K562 (cell line): ENCODE data around the gene FSHR. TPM values are rescaled to one million over a fixed set of nuclear protein-coding genes. Genes with fewer than 3 reads are reported as not detected.

Experiments used
- ATAC-seq: fragments of 200-7000 bp; cut with Tn5 transposase; 3 replicates; pipeline ENCODE4 v1.9.1; 2020; ENCODE audit warnings: moderate library complexity
- BruUV-seq: library from RNA; stranded (reverse); fragments of 400-500 nt; replicated peaks from 2 replicates; lab custom pipeline; 2021; lab: Mats Ljungman, UMichigan
- CTCF ChIA-PET: fragments of 300-600 bp; formaldehyde crosslinking; extraction: SDS; loops from one replicate; lab custom pipeline; 2021; ENCODE audit warnings: low intra/inter-chr PET ratio; lab: Yijun Ruan, JAX
- POLR2A ChIA-PET: fragments of 300-600, 350-650 bp; sonication (Branson Sonifier 250); formaldehyde crosslinking; extraction: SDS; loops from one replicate; lab custom pipeline; 2021; ENCODE audit warnings: antibody characterized with exemption, inconsistent platforms; lab: Yijun Ruan, JAX
- DNase-seq, 4 experiments: peaks; one replicate each; pipeline versions ENCODE4 v3.0.0 to v3.0.0-alpha.2; 2011 to 2018; ENCODE audit warnings: low spot score in 3 of 4, mixed read lengths in 3 of 4; ENCODE audit errors: extremely low read depth in 1 of 4
- FAIRE-seq: peaks from 2 replicates; lab custom pipeline; 2011; peaks lifted over from hg19 to GRCh38; lab: Jason Lieb, UNC
- H2AFZ ChIP-seq: 2 replicates; pipeline ENCODE4 v1.6.0; 2011; ENCODE audit warnings: low read depth, low read length, control low read depth, inconsistent platforms
- H3K27ac ChIP-seq: fragments of 200-600 bp; 3 replicates; pipeline ENCODE4 v1.8.0; 2011; ENCODE audit warnings: low read depth, mild to moderate bottlenecking, control low read depth, inconsistent platforms, low read length, moderate library complexity, mixed read lengths; ENCODE audit errors: extremely low read depth
- H3K27me3 ChIP-seq, 2 experiments: fragments of 300-600 bp in 1 of 2; 2 replicates in 1 of 2; 3 replicates in 1 of 2; pipeline versions ENCODE4 v1.6.0 to v1.8.0; 2011; ENCODE audit warnings: inconsistent platforms in 2 of 2, low read length in 2 of 2, mild to moderate bottlenecking in 1 of 2, mixed read lengths in 1 of 2, moderate library complexity in 1 of 2; ENCODE audit not compliant: control insufficient read depth in 2 of 2, insufficient read depth in 2 of 2
- H3K36me3 ChIP-seq: fragments of 300-600 bp; 3 replicates; pipeline ENCODE4 v1.8.0; 2011; ENCODE audit warnings: mild to moderate bottlenecking, low read length, inconsistent platforms; ENCODE audit not compliant: control insufficient read depth, insufficient read depth
- H3K4me1 ChIP-seq, 2 experiments: fragments of 200-600 bp in 1 of 2; replicated peaks in 1 of 2; 2 replicates in 1 of 2; 3 replicates in 1 of 2; pipeline versions ENCODE4 v1.5.1 to v1.8.0; 2011; ENCODE audit warnings: inconsistent platforms in 2 of 2, low read length in 2 of 2, mild to moderate bottlenecking in 1 of 2, mixed read lengths in 1 of 2, moderate library complexity in 1 of 2; ENCODE audit not compliant: control insufficient read depth in 2 of 2, insufficient read depth in 2 of 2
- H3K4me2 ChIP-seq: 2 replicates; pipeline ENCODE4 v1.6.1; 2011; ENCODE audit warnings: low read length, control low read depth, inconsistent platforms, mixed read lengths; ENCODE audit not compliant: insufficient read depth
- H3K4me3 ChIP-seq: fragments of 200-600 bp; sonication (generic), shearing (Covaris generic); 2 replicates; pipeline ENCODE4 v1.5.1; 2016; ENCODE audit warnings: control low read depth, inconsistent platforms
- H3K79me2 ChIP-seq: fragments of 200-600 bp; 3 replicates; pipeline ENCODE4 v1.8.0; 2011; ENCODE audit warnings: low read length, inconsistent platforms; ENCODE audit not compliant: control insufficient read depth, insufficient read depth
- H3K9ac ChIP-seq, 2 experiments: 2 replicates each; pipeline versions ENCODE4 v1.6.0 to v1.6.1; 2011; ENCODE audit warnings: low read depth in 2 of 2, low read length in 2 of 2, control low read depth in 1 of 2, inconsistent platforms in 1 of 2, mild to moderate bottlenecking in 1 of 2, mixed read lengths in 1 of 2; ENCODE audit not compliant: insufficient read depth in 1 of 2
- H3K9me1 ChIP-seq: one replicate; pipeline ENCODE4 v1.6.0; 2011; ENCODE audit warnings: inconsistent platforms, mild to moderate bottlenecking, low read length, moderate library complexity; ENCODE audit not compliant: control insufficient read depth, insufficient read depth
- H3K9me3 ChIP-seq: replicated peaks from 2 replicates; pipeline ENCODE4 v1.5.1; 2011; ENCODE audit warnings: low read depth, low read length, inconsistent platforms; ENCODE audit not compliant: control insufficient read depth, insufficient read depth
- H4K20me1 ChIP-seq: replicated peaks from 2 replicates; pipeline ENCODE4 v1.6.1; 2011; ENCODE audit warnings: low read length, inconsistent platforms, mixed read lengths; ENCODE audit not compliant: control insufficient read depth, insufficient read depth
- ADNP ChIP-seq: fragments of 200-800 bp; sonication (Bioruptor generic); IDR thresholded peaks from 2 replicates; pipeline ENCODE4 v1.6.1; 2016; ENCODE audit warnings: missing genetic modification characterization, missing compliant biosample characterization
- CREBBP ChIP-seq: IDR thresholded peaks from one replicate; pipeline ENCODE4 v1.6.1; 2012; ENCODE audit warnings: low read depth, mild to moderate bottlenecking, control low read depth, inconsistent platforms, low read length
- DDX20 ChIP-seq: fragments of 450-650 bp; IDR thresholded peaks from 2 replicates; pipeline ENCODE4 v1.6.1; 2016; ENCODE audit warnings: missing genetic modification characterization, low read depth, mild to moderate bottlenecking, missing compliant biosample characterization, moderate library complexity
- FOSL1 ChIP-seq: fragments of 200-800 bp; sonication (Bioruptor generic); conservative IDR thresholded peaks from 2 replicates; pipeline ENCODE4 v1.6.1; 2016; ENCODE audit warnings: missing genetic modification characterization, missing compliant biosample characterization
- GATAD2A ChIP-seq: fragments of 450-650 bp; IDR thresholded peaks from 2 replicates; pipeline ENCODE4 v1.6.1; 2017
- PHB2 ChIP-seq: fragments of 450-650 bp; IDR thresholded peaks from 2 replicates; pipeline ENCODE4 v1.6.1; 2017; ENCODE audit warnings: low read depth
- PHF21A ChIP-seq: fragments of 450-650 bp; IDR thresholded peaks from 2 replicates; pipeline ENCODE4 v1.6.1; 2017; ENCODE audit warnings: low read depth, borderline replicate concordance
- TARDBP ChIP-seq: fragments of 450-650 bp; IDR thresholded peaks from 2 replicates; pipeline ENCODE4 v1.6.1; 2016
- WGBS: fragments of 100-300 bp; shearing (Covaris generic); methylation state at CpG from one replicate; pipeline ENCODE4 v1.1.6; 2016; ENCODE audit warnings: low coverage, mixed read lengths; ENCODE audit not compliant: insufficient coverage; ENCODE audit errors: missing lambda C conversion rate; 5-methylcytosine and 5-hydroxymethylcytosine counted together
- in situ Hi-C: fragments of 300-500 bp; cut with MboI; formaldehyde crosslinking; loops from 4 replicates; pipeline ENCODE4 v1.15.0; 2018; ENCODE audit warnings: inconsistent platforms, mixed read lengths
- intact Hi-C: fragments of 100-400 bp; cut with micrococcal nuclease; formaldehyde crosslinking; loops from 2 replicates; pipeline ENCODE4 v1.14.2; 2022
- polyA plus RNA-seq, 8 experiments: library from polyadenylated mRNA; depleted of rRNA in 4 of 8; stranded (reverse) in 5 of 8; unstranded in 3 of 8; fragments of >200 nt; fragmentation: Nextera tagmentation in 2 of 8; fragmentation: Illumina TruSeq in 1 of 8; extraction: Ambion mirVana in 2 of 8; extraction: Trizol in 1 of 8; gene quantifications; 2 replicates each; pipeline versions ENCODE4 v1.2.1 to v1.2.3, GENCODE V29; 2011 to 2014; ENCODE audit warnings: inconsistent platforms in 1 of 8, missing spikeins in 1 of 8
- total RNA-seq, 7 experiments: library from RNA; depleted of rRNA in 6 of 7; stranded (reverse); fragments of >200 nt in 6 of 7; fragmentation: Illumina TruSeq in 2 of 7; extraction: Trizol in 2 of 7; gene quantifications; 2 replicates each; pipeline versions ENCODE4 v1.2.1 to v1.2.3, GENCODE V29; 2011 to 2021; ENCODE audit warnings: low replicate concordance in 1 of 7
- TF ChIP-seq, protein P1 (sequence below): fragments of 250-450 bp; sonication (Bioruptor Pico); IDR thresholded peaks from 2 replicates; pipeline ENCODE4 v1.8.0; 2022; ENCODE audit warnings: inconsistent platforms
- TF ChIP-seq, protein P2 (sequence below), 2 experiments: fragments of 150-350 bp in 1 of 2; IDR thresholded peaks; 2 replicates each; pipeline ENCODE4 v1.6.1; 2012 to 2016; ENCODE audit warnings: low read depth in 2 of 2, low read length in 2 of 2, mild to moderate bottlenecking in 1 of 2, moderate library complexity in 1 of 2
- TF ChIP-seq, protein P3 (sequence below): sonication (generic); formaldehyde crosslinking; IDR thresholded peaks from 2 replicates; pipeline ENCODE4 v1.5.0; 2020; ENCODE audit warnings: missing genetic modification reagents

Gene FSHR
- total and polyA plus RNA-seq, 9 of the 15 experiments (the other 6 are each of a cell fraction or from before 2014, with no cell fraction given): not detected

DNA sequence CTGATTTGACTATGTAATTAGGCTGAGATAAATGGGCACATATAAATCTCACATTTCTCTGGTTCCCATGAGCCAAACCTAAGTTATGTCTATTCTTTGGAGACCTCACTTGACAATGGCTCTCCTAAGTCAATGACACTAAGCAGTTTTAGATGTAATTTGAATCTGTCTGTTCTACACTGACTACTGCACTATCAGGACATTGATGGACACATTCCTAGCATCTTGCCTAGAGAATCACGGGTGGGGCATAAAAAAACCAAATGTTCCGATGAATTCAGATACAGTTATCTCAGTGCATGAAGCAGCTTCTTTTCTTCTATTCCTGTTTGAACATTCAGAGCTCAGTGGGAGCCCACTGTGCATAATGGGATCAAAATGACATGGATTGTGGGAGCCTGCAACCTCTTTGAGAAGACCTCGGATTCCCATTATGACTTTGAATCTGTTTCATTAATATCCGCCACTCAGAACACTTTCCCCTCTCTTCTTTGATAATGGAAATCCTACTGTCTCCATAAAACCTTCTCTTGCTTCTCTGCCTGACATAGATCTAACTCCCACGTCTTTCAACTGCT lies 110.8 kb downstream of the FSHR start:
- Histone ChIP-seq H2AFZ (no peak overlapping the region), H3K9me1 (no peaks in the 10 kb centered on the region), H3K4me1 (no peaks in the 10 kb centered on the region), H3K79me2 (no peaks in the 10 kb centered on the region), H4K20me1 (no peaks in the 10 kb centered on the region), H3K27ac (no peak overlapping the region), H3K36me3 (no peaks in the 10 kb centered on the region), H3K9ac (no peak overlapping the region), H3K4me2 (no peak overlapping the region), H3K27me3 (no peaks in the 10 kb centered on the region), H3K9me3 (no peaks in the 10 kb centered on the region), H3K4me3 (no peak overlapping the region)
- in situ Hi-C loops: no loop called here
- POLR2A ChIA-PET: no interaction called here
- WGBS: 1% methylated on average over 5 of the region's 5 CpGs
- TF ChIP-seq, protein P1, sequence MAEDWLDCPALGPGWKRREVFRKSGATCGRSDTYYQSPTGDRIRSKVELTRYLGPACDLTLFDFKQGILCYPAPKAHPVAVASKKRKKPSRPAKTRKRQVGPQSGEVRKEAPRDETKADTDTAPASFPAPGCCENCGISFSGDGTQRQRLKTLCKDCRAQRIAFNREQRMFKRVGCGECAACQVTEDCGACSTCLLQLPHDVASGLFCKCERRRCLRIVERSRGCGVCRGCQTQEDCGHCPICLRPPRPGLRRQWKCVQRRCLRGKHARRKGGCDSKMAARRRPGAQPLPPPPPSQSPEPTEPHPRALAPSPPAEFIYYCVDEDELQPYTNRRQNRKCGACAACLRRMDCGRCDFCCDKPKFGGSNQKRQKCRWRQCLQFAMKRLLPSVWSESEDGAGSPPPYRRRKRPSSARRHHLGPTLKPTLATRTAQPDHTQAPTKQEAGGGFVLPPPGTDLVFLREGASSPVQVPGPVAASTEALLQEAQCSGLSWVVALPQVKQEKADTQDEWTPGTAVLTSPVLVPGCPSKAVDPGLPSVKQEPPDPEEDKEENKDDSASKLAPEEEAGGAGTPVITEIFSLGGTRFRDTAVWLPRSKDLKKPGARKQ (CRISPR knock-in tag): no peak
- TF ChIP-seq TARDBP (no peak), ADNP (tag) (no peak), CREBBP (no peak)
- DNase-seq: no peak
- no peak for ATAC-seq
- CTCF ChIA-PET: no interaction called here
- intact Hi-C loops: no loop called here
- BruUV-seq: no TSS peak
- FAIRE-seq: no peak

DNA sequence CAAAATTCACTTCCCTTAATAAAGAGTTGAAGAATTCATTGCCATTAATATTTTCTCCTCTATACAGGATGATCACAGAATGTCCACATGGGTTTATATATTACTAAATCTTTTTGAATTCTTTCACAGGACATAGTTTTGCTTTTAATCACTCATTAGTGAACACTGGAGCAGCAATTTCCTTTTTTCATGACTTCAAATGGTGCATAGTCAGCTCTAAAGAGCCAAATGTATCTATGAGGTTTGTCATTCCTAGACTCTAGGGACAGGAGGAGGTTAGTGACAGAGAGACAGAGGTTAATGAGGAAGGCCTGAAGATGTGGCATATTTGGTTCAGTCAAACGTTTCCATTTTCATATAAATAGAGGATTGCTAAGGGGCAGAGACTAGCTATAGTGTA lies 111.8 kb downstream of the FSHR start:
- ChIA-PET CTCF (no interaction called here), POLR2A (no interaction called here)
- H3K36me3 ChIP-seq: no peaks in the 10 kb centered on the region
- no peak overlapping the region for H3K4me2 ChIP-seq
- no peaks in the 10 kb centered on the region for H3K27me3 ChIP-seq
- H3K9me1 ChIP-seq: no peaks in the 10 kb centered on the region
- no peaks in the 10 kb centered on the region for H3K79me2 ChIP-seq
- no peak overlapping the region for H3K27ac ChIP-seq
- H2AFZ ChIP-seq: no peak overlapping the region
- intact Hi-C loops: no loop called here
- H3K9ac ChIP-seq: no peak overlapping the region
- H3K4me3 ChIP-seq: no peak overlapping the region
- no TSS peak for BruUV-seq
- WGBS: 11% methylated on average over 1 of the region's 1 CpG
- ATAC-seq (no peak), DNase-seq (no peak), FAIRE-seq (no peak)
- H3K9me3 ChIP-seq: no peaks in the 10 kb centered on the region
- no peaks in the 10 kb centered on the region for H4K20me1 ChIP-seq
- H3K4me1 ChIP-seq: no peaks in the 10 kb centered on the region
- in situ Hi-C loops: no loop called here
- TF ChIP-seq PHF21A (no peak), PHB2 (no peak), FOSL1 (tag) (no peak), DDX20 (tag) (no peak), GATAD2A (no peak)
- TF ChIP-seq, protein P2, sequence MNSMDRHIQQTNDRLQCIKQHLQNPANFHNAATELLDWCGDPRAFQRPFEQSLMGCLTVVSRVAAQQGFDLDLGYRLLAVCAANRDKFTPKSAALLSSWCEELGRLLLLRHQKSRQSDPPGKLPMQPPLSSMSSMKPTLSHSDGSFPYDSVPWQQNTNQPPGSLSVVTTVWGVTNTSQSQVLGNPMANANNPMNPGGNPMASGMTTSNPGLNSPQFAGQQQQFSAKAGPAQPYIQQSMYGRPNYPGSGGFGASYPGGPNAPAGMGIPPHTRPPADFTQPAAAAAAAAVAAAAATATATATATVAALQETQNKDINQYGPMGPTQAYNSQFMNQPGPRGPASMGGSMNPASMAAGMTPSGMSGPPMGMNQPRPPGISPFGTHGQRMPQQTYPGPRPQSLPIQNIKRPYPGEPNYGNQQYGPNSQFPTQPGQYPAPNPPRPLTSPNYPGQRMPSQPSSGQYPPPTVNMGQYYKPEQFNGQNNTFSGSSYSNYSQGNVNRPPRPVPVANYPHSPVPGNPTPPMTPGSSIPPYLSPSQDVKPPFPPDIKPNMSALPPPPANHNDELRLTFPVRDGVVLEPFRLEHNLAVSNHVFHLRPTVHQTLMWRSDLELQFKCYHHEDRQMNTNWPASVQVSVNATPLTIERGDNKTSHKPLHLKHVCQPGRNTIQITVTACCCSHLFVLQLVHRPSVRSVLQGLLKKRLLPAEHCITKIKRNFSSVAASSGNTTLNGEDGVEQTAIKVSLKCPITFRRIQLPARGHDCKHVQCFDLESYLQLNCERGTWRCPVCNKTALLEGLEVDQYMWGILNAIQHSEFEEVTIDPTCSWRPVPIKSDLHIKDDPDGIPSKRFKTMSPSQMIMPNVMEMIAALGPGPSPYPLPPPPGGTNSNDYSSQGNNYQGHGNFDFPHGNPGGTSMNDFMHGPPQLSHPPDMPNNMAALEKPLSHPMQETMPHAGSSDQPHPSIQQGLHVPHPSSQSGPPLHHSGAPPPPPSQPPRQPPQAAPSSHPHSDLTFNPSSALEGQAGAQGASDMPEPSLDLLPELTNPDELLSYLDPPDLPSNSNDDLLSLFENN (IDR thresholded peaks at IDR 0.05; ENCODE audit: low read depth in 2 of 2, low read length in 2 of 2): no peak
- TF ChIP-seq, protein P3, sequence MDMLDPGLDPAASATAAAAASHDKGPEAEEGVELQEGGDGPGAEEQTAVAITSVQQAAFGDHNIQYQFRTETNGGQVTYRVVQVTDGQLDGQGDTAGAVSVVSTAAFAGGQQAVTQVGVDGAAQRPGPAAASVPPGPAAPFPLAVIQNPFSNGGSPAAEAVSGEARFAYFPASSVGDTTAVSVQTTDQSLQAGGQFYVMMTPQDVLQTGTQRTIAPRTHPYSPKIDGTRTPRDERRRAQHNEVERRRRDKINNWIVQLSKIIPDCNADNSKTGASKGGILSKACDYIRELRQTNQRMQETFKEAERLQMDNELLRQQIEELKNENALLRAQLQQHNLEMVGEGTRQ (CRISPR knock-in tag): no peak
